ENCODE data around the gene HOXA2.

Gene HOXA2

GRCh38 chr7:27141137-27141922, 38.8 kb upstream of the HOXA2 start:
- DNase-seq, result no peak

- DNase-seq, result no peak
These were observed 37.8 kb upstream of the HOXA2 start for GRCh38 chr7:27140126-27140857.

GRCh38 chr7:27139334-27140125, 37.0 kb upstream of the HOXA2 start:
- DNase-seq, result no peak

- no peak for DNase-seq
These were observed 36.5 kb upstream of the HOXA2 start for GRCh38 chr7:27138985-27139333.

- DNase-seq, result no peak
These were observed 36.0 kb upstream of the HOXA2 start for GRCh38 chr7:27138472-27138871.

GRCh38 chr7:27137640-27138315, 35.3 kb upstream of the HOXA2 start:
- no peak for DNase-seq

- no peak for DNase-seq
These were observed 31.9 kb upstream of the HOXA2 start for GRCh38 chr7:27134392-27134791.

GRCh38 chr7:27133409-27134231, 31.1 kb upstream of the HOXA2 start:
- no peak for DNase-seq

- no peak for DNase-seq
These were observed 30.5 kb upstream of the HOXA2 start for GRCh38 chr7:27132978-27133377.

- DNase-seq, result no peak
These were observed 29.7 kb upstream of the HOXA2 start for GRCh38 chr7:27132214-27132613.

- no peak for DNase-seq
These were observed 28.9 kb upstream of the HOXA2 start for GRCh38 chr7:27131390-27131819.

GRCh38 chr7:27130540-27131389, 28.3 kb upstream of the HOXA2 start, which contains the start of gene HOXA4:
HOXA4 (minus strand) TSS chr7:27130757; CDS start chr7:27130733, 24 bp downstream.
- DNase-seq, result peak; percentile 57

GRCh38 chr7:27129729-27130539, 27.5 kb upstream of the HOXA2 start:
- DNase-seq, result no peak

- no peak for DNase-seq
These were observed 26.6 kb upstream of the HOXA2 start for GRCh38 chr7:27128776-27129728.

GRCh38 chr7:27128034-27128433, 25.6 kb upstream of the HOXA2 start:
- no peak for DNase-seq

GRCh38 chr7:27126596-27127327, 24.3 kb upstream of the HOXA2 start:
- no peak for DNase-seq

- DNase-seq, result no peak
These were observed 23.5 kb upstream of the HOXA2 start for GRCh38 chr7:27125986-27126394.

Measured in activated CD4-positive, alpha-beta T cell treated with anti-CD3 and anti-CD28 coated beads for 1 hour (primary cell).